Measurements from ENCODE around the gene MT1G.
"Not testable (repeated sequence)": the region's sequence is repeated elsewhere in the genome, so short reads cannot be mapped to it uniquely, and the experiment has no call there.

The MT1G gene

GRCh38 chr16:56667581-56668571 lies at the start of gene MT1G:
TSS of gene MT1G (minus strand) at chr16:56668065. CDS start at chr16:56667993, 72 bp downstream.
- no peak for DNase-seq

GRCh38 chr16:56717532-56717931 lies 49.7 kb upstream of the MT1G start:
- DNase-seq, result not testable (repeated sequence)

GRCh38 chr16:56716761-56717160 lies 48.9 kb upstream of the MT1G start:
- DNase-seq, result no peak

- no peak for DNase-seq
Measured at GRCh38 chr16:56715126-56715525, 47.3 kb upstream of the MT1G start.

DNA sequence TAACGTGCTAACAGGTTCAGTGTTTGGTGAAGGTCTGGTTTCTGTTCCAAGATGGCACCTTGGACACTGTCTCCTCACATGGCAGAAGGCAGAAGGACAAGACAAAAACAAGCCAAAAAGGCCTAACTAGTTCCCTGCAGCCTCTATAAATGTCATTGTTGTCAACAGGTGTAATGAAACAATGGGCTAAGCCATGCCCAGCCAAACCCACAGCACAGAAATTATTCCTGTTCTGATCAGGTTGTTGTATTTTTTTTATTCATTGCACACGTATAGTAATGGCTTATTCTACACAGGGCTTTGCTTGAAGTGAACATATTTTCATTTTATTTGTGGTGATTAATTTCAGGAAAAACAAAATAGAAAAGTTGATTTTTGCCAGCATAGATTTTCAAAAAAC lies 45.9 kb upstream of the MT1G start:
- no peak for DNase-seq

DNA sequence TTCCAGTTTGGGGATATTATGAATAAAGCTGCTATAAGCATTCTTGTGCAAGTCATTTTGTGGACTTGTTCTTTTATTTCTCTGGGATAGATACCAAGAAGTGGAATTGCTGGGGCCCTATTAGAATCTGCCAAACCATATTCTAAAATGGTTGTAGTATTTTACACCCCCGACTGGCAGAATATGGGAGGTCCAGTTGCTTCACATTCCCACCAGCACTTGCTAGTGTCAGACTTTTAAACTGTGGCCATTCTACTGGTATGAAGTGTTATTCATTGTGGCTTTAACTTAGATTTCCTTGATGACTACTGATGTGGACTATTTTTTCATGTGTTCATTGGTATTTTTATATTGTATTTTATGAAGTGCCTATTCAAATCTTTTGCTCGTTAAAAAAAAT lies 44.0 kb upstream of the MT1G start:
- no peak for DNase-seq

DNA sequence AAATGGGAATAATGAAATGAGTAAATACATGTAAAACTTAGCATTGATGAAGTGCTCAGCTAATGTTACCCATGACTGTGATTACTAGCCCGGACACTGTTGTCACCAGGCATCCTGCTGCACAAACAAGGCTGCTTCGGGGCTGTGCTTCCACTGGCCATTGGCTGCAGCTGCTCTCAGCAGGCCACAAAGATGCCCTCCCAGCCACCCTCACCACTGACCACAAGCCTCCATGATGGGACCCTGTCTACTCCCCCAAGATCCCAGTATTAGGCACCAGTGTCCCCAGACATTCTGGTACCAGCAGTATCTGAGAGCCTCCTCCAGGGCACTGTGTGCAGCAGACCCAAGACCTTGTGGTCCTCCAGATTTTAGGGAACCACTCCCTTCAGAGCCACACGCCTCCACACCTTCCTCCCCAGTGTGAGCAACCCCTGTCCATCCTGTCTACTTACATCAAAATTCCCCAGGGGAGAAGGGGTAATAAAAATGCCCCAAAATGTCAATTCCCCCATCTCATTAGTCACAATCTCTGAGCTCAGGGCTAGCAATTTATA lies 42.4 kb upstream of the MT1G start:
- DNase-seq, result no peak

DNA sequence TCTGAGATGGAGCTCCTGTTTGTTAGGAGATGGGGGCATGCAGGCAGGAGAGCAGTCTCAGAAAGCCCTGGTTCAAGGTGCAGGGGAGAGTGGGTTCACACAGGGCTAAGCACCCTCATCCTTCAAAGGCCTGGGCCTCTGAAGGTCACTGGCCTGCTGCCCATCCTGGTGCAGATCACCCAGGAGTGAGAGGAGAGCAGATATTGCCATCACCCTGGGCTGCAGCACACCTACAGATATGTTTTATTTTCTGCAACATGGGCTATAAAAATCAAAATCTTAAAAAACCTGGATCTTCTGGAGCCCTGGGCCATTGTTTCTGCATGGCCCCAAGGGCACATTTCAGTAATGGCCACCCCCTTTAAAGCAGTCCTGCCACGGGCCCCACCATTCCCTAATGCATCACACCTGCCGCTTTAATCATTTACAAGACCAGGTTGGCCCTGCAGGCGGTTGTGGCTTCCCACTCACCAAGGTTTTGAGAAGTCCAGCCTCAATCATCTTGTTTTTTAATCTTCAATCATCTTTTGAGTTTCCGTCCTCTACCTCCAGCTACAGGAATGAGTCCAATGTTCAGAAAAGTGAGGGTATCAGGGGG lies 41.7 kb upstream of the MT1G start:
- no peak for DNase-seq

- no peak for DNase-seq
Measured at GRCh38 chr16:56708525-56709442, 40.9 kb upstream of the MT1G start.

DNA sequence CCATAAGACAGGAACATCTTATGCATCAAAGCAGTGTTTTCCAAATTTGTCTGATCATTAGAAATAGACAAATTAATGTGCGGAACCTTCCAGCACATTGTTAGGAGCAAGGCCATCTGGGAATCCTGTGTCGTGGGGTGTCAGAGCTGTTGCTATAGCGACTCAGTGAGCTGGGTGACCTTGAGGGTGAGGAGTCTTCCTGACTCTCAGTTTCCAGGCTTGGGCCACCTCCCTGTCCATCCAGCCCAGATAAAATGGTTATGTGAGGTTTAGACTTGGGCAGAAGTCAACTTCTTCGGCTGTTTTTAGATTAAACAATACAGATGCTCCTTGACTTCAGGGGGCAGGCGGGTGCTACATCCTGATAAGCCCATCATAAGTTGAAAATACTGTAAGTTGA lies 35.0 kb upstream of the MT1G start:
- no peak for DNase-seq

DNA sequence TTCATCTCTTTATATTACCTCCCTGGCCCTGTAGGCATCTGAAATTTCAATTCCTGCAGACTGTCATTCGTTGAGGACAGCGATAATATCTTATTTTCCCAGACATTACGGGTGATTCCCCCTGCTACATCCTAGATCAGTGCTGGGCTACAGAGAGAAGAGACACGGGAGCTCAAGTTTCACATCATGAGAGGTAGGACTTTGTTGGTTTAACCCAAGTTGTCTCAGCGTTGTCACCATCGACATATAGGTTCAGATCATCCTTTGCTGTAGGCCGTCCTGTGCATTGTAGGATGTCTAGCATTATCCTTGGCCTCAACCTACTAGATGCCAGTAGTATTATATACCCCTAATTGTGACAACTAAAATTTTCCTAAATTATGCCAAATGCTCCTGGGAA lies 33.7 kb upstream of the MT1G start:
- no peak for DNase-seq

- DNase-seq, result no peak
Measured at GRCh38 chr16:56700631-56701030, 32.8 kb upstream of the MT1G start.

- no peak for DNase-seq
Measured at GRCh38 chr16:56700195-56700594, 32.3 kb upstream of the MT1G start.

- no peak for DNase-seq
Measured at GRCh38 chr16:56697456-56698155, 29.7 kb upstream of the MT1G start.

DNA sequence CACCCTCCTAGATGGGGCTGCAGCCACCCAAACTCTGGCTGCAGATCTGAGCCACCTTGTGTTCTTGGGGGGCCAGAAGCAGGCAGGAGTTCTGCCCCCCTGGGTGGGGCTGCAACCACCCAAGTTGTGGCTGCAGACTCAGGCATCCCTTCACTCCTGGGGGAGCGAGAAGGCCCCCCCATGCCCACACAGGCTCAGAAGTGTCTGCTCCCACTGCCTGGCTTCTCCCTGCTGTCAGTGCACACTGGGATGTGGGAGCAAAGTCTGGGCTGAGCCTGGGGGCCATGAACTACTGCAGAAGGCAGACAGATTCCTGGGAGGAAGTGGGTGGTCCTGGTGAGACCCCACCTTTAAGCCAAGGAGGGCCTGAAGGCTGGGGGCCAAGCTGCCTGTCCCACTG lies 27.4 kb upstream of the MT1G start:
- DNase-seq, result no peak

GRCh38 chr16:56691885-56692284 lies 24.0 kb upstream of the MT1G start:
- no peak for DNase-seq

DNA sequence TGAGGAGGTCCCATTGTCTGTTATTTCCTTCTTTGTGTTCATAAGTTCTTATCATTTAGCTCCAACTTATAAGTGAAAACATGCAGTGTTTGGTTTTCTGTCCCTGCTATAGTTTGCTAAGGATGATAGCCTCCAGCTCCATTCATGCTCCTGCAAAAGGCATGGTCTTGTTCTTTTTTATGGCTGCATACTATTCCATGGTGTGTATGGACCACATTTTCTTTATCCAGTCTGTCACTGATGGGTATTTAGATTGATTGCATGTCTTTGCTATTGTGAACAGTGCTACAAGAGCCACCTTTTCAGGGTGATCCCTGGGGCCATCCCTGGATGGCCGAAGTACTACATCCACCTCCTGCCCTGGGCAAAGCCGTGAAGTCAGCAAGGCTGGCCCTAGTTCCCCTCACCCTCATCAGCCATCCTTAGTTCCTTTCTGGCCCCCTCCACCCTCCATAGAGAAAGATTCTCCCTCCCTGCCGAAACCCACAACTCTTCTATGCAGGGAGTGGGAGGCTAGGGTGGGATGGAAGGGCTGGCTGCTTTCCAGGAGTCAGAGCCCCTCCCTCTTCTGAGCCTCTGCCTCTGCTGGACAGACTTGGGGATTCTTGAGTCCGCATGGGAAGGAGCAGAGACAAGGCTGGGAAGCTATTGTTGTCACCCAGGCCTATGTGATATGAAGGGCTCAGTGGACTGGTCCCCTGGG lies 22.7 kb upstream of the MT1G start:
- DNase-seq, result no peak

GRCh38 chr16:56689171-56689570 lies 21.3 kb upstream of the MT1G start:
- DNase-seq, result no peak

DNA sequence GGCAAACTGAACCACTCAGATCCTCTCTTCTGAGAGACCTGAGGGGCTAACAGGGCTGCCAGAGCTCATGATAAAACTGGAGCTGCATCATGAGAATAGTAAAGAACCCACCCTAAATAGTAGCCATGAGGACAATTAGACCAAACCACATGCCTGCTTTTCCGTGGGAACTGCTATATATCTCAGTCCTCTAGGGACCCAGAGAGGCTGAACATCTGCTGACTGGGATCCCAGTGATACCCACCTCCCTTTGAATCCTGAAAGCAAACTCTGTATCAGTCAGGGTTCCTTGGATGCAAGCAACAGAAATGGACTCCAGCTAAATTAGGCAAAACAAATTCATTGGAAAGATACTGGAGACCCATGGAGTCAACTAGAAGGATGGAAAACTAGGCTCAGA lies 20.9 kb upstream of the MT1G start:
- DNase-seq, result no peak

- no peak for DNase-seq
Measured at GRCh38 chr16:56686758-56687157, 18.9 kb upstream of the MT1G start.

DNA sequence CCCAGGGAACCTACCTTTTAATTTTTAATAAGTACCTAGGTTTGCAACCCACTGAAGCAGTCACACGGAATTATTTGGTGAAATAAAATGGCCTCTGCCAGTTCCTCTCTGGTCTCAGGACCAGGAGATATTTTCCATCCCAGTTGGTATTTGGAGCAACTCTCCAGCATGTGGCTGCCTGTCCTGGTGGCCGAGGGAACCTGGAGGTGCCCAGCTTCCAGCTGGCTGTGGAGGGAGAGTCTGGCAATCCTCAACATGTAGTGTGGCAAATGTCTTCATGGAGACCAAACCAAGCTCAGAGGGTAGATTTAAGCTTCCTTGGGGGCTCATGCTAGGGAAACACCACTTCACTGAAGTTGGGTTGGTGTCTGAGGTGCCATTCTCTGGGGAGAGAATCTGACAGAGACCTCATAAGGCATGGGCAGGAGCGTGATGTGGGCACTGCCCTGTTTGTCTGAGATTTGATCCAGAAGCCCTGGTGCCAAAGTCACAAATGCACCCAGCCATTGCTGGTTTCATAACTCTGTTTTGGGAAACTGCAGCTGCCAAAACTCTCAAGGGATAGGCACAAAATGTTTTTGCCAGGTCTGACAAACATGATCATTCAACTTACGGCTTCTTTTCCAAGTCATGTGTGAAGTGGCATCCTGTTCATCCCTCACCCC lies 17.2 kb upstream of the MT1G start:
- no peak for DNase-seq
